Inflammatory macrophage (primary cell): Measurements from ENCODE around the gene SCN4B.

Experiments
- DNase-seq, 2 donors: peaks; one replicate each; pipeline ENCODE4 v3.0.0-alpha.2; 2020 to 2022

Gene SCN4B

DNA sequence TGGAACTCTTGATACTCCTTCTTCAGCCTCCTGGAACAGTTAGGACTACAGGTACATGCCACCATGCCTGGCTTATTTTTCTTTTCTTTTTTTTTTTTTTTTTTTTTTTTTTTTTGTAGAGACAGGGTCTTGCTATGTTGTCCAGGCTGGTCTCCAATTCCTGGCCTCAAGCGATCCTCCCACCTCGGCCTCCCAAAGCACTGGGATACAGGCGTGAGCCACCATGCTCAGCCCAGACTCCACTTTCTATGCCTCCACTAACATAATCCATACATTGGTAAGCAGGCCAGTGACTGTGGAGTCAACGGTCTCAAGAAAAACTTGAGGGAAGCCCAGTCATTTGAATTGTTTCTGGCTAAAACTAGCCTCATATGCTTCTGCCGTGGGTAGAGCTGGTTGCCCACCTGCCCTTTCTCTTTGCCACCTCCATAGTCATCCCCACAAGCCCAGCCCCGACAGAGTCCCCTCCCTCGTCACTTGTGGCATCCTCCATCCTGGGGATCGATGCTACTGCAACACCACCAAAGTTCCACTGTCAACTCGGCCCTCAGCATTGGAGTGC lies 21.5 kb upstream of the SCN4B start:
- DNase-seq: no peak

- DNase-seq: no peak
These were observed 19.7 kb upstream of the SCN4B start for GRCh38 chr11:118172356-118172755.

DNA sequence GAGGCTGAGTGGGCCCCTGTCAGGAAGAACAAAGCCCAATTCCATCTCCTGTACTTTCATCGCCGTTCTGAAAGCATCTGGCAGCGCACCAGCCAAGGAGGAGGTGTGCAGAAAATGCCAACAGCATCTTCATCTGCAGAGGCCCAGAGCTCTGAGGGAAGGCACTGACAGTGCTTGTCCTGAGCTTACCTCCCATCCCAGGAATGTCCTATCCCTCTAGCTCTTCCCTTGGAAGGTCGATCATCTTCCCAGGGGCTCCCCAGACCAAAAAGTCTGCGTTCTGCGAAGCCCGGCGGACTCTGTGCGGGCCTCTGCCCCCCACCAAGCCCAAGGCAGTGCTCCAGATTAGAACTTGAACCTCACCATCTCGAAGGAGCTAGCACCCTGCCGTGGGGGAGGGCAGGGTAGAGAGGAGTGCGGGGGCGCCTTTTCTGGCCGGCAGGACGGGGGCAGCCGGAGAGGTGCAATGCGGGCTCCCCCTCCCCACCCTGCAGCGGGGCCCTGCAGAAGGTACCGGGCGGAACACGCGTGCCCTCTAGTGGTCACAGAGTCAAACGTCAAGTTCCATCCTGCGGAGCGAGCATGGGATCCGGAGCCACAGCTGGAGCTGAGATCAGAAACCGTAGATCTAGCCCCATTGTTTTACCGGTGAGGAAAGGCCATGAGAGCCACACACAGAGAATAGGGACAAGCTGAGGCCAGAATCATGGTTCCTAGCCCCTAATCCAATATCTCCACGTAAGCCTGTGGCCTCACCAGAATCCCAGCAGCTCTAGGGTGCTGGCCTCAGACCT lies 18.8 kb upstream of the SCN4B start:
- peak; percentile 61 to 67 for DNase-seq

- DNase-seq: no peak
These were observed 18.3 kb upstream of the SCN4B start for GRCh38 chr11:118170882-118171268.

GRCh38 chr11:118170231-118170630 lies 17.6 kb upstream of the SCN4B start:
- DNase-seq: no peak

DNA sequence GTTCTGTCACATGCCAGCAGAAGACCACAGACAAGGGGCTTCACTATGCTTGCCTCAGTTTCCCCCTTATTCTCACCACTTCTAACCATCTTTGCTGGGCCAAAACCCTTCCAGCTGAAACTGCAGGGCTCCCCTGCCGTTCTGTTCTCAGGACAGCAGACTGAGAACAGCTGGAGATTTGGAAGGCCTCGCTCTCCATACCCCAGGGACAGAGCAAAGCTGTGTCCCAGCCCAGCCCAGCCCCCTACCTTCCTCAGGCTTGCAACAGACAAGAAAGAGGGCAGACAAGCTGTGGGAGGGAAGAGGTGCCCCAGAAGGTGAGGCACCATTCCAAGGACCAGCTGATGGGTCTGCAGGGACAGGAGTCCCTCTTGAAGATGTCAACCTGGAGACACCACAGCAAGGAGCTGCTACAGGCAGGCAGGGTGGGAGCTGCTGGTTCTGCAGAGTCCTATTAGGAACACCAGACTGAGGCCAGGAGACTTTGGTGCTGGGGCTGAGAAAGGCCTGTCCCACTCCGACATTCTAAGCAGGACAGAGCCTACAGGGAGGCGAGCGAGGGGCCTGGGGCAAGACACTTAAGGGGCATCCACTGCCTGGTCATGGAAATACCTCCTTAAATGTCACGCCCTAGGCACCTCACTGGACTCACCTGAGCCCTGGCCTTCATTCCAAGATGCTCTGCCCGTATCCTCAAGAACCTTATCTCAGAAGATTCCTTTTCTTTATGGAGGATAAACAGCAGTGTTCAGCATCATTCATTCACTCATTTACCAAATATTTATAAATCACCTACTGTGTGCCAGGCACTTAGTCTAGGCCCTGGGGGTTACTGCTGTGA lies 16.9 kb upstream of the SCN4B start:
- DNase-seq: no peak

DNA sequence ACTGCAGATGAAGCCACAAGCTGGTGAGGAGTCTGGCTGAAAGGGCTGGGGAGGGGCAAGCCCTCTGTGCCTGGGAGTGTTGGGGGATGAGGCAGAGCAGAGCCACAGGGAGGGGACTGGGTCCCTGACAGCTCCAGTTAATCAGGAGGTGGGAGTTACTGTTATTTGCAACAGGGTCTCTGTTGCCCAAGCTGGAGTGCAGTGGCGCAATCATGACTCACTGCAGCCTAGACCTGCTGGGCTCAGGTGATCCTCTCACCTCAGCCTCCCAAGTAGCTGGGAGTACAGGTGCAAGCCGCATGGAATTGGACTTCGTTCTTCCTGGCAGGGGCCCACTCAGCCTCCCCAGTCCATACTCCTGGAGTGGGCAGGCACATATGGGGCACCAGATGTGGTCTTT lies 16.1 kb upstream of the SCN4B start:
- DNase-seq: no peak

- no peak for DNase-seq
These were observed 15.7 kb upstream of the SCN4B start for GRCh38 chr11:118168316-118168715.

DNA sequence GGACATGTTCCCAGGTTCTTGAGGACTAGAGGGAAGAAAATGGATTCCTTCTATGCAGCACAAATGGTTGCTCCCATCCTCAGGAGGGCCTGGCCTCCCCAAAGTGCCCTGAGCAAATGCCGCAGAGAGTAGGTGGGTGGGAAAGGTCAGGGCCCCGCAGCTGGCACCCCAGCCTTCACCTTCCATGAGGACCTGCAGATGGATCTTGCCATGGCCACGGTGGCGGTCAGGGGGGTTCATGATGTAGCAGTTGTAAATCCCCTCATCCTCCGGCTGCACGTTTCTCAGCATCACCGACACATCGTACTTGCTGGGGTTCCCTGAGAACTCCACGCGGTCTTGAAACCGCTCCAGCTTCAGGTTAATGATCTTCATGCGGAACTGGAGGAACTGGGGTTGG lies 15.3 kb upstream of the SCN4B start:
- DNase-seq: no peak

GRCh38 chr11:118167253-118167652 lies 14.6 kb upstream of the SCN4B start:
- no peak for DNase-seq

- no peak for DNase-seq
These were observed 14.0 kb upstream of the SCN4B start for GRCh38 chr11:118166641-118167040.

DNA sequence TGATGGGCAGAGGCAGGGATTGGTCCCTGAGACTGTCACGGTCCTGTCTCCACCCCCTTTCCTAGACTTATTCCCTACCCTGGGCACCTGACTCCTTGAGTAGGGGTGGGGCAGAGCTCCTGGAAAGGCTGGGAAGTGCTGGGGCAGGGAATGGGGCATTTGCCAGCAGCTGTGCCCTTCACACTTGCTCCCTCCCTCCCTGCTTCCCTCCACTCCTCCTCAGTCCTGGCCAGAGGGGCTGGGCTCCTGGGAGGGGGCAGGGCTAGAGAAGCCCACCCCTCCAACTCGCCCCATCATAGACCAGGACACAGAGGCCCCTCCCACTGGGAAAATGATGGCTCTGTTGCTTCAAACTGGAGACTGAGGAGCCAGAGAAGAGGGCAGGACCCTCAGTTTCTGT lies 12.3 kb upstream of the SCN4B start:
- DNase-seq: no peak

GRCh38 chr11:118163494-118163893 lies 10.9 kb upstream of the SCN4B start:
- no peak for DNase-seq

GRCh38 chr11:118162846-118163245 lies 10.2 kb upstream of the SCN4B start:
- DNase-seq: no peak

DNA sequence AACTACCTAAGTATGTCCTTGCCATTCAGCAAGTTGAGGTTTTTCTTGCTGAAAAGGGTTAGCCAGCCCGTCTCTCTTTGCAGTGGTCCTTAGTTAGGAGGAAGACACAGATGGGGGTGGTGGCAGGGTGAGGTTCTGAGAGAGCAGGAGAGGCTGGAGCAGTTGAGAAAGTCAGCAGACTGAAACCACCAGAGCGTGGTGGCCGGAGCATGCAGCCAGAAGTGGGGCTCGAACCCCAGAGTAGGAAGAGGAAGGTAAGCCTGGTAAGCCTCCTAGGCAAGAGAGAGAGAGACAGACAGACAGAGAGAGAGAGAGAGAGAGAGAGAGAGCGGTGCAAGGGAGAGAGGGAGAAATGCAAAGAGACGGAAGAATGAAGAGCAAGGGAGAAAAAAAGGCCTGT lies 9.2 kb upstream of the SCN4B start:
- DNase-seq: no peak

GRCh38 chr11:118157186-118157895 lies 4.7 kb upstream of the SCN4B start:
- no peak for DNase-seq

DNA sequence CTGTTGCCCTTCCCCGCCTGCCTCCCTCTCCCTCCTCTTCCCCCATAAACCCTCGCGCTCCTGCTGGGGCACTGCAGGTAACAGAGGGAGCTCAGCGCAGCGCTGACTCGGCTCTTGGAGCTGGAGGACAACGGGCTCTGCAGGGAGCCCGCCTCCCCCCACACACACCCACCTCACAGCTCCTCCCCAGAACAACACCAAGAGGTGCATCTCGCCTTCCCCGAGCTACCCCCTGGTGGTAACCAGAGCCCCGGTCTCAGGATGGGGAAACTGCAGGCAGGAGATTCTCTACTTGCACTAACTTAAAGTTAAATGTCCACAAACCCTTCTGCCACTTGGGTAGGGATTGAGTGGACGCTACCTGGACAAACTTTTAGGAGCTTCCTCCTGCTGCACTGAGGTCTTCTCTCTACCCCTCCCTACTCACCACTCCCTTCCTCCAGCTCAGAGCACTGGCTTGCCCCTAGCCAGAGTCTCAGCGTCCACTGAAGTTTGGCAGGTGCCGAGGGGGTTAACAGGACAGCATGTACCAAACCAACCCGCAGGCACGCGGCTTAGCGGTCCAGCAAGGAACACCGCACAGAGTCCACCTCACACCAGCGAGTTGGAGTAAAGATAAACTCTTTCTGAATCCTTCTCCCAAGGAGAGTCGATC lies 4.0 kb upstream of the SCN4B start:
- no peak for DNase-seq

DNA sequence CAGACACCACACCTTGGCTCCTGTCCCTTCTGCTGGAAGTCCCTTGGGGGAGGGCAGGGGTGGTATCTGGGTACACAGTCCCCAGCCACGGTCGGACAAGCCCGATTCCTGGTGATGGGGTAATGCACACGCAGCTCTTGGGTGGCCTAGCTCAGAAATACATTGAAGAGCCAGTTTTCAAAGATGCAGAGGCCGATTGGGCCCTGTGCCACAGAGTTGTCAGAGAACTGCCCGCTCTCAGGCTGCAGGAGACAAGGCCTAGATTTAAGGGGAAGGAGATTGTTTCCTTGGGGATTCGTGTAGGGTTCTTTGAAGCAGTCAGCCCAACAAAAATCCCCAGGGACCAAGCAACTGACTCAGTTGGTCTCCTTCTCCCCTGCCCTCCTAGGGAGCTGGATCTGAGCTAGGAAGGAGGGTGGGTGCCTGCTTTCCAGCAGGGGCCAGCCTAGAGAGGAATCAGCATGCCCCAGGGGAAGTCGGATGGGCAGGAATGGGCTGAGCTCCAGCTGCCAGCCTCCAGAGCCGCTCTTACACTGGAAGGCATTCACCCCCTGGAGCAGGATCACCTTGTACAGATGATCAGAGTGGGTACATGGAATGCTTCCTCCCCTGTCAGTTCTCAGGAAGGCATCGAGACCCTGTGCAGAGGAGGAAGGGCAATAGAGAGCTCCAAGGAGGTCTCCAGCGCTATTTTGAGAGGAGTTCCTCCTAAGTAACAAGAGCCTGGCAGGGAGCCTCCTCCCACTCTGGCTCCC lies 3.3 kb upstream of the SCN4B start:
- DNase-seq: no peak

GRCh38 chr11:118154641-118155040 lies 2.0 kb upstream of the SCN4B start:
- DNase-seq: no peak

DNA sequence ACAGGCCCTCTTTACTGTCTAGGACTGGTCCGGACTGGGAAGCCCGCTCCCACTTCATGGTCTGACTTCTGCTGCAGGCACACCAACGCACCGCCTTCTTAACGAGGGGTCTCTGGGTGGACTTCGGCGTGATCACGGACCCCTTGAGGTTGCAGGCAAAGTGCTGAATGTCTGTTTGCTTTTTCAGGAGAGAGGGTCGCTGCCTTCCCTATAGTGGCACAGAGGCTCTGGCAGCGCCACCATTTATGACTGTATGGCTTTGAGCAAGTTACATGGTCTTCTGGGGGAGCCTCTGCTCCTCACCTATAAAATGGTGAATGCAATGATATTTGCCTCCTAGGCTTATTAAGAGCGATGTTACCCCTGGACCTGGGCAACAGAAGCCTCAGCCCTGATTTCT lies 1.4 kb upstream of the SCN4B start:
- DNase-seq: no peak

DNA sequence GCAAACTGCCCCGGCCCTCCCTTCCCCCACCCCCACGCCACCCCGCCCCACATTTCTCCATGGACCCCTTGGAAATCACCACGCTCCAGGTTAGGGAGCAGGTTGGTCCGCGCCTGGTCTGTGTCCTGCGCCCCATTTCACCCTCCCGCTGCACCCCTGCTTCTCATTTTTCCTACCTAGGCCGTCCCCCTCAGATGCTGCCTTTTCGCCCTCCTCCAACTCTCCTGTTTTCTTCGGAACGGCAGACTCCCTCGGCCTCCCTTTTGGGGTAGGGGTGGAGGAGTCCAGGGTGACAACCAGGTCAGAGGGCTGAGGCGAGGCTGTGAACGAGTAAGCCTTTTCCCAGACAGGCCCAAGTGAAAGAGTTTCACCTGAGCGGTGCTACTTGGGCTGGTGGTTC lies 893 bp upstream of the SCN4B start:
- no peak for DNase-seq

DNA sequence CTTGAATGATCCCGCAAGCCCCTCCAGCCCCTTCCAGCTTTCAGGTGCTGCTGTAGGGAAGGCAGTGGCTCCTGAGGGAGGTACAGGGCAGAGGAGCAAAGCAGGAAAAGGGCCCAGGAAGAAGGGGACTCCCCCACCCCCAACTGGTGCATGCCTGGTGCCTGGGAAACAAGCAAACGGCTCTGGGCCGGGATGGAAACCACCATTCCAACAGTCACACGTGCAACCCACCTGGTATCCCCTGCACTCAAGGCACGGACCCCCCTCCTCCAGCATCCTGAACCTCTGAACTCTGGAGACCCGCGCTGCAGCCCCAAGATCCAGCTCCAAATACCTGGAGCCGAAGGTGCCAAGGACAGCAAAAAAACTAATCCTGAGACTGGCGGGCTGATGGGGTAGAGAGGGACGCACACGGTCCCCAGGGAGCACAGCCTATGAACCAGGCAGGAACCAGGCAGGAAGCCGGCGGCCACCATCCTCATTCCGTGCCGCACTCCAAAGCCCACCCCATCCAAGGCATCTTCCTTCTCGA lies 537 bp downstream of the SCN4B start:
- DNase-seq: no peak
